ENCODE data around the gene KCTD17. TPM values are rescaled to one million over a fixed set of nuclear protein-coding genes. Genes with fewer than 3 reads are reported as not detected.
A peak's percentile ranks its signal among the peaks of the same experiment; 100 is the strongest.

Gene KCTD17
- total and polyA plus RNA-seq, 2 of the 13 experiments (the other 11 are each of a cell fraction or from before 2014, with no cell fraction given) = 5.3 to 11.7 TPM

GRCh38 chr22:37109242-37109917, 57.8 kb downstream of the KCTD17 start, which contains the start of gene TMPRSS6 (continued):
- peak; percentile 82 for TF ChIP-seq UBTF (CRISPR knock-in tag; IDR thresholded peaks at IDR 0.05)
- TF ChIP-seq BCL6 (CRISPR knock-in tag; IDR thresholded peaks at IDR 0.05) = peak; percentile 56
- no peak for TF ChIP-seq ZBTB40 (IDR thresholded peaks at IDR 0.05)
- TF ChIP-seq ZBTB40 (CRISPR knock-in tag; IDR thresholded peaks at IDR 0.05) = peak; percentile 58
- 0 out of 2 replicates have a peak, but pooled peaks have one; percentile 65 for TF ChIP-seq ZNF350 (CRISPR knock-in tag; IDR thresholded peaks at IDR 0.05; ENCODE audit: borderline replicate concordance, low read depth)
- TF ChIP-seq ZFY (CRISPR knock-in tag; IDR thresholded peaks at IDR 0.05) = peak; percentile 97
- TF ChIP-seq MEF2D (CRISPR knock-in tag; IDR thresholded peaks at IDR 0.05) = peak; percentile 65; the same call in 1 of the 2 replicates
- TF ChIP-seq AHDC1 (CRISPR knock-in tag; IDR thresholded peaks at IDR 0.05; ENCODE audit: borderline replicate concordance) = no peak
- peak; percentile 73; the same call in 1 of the 2 replicates for TF ChIP-seq ZBTB34 (CRISPR knock-in tag; IDR thresholded peaks at IDR 0.05)
- TF ChIP-seq SAP130 (CRISPR knock-in tag; IDR thresholded peaks at IDR 0.05; ENCODE audit: low read depth) = peak; percentile 56
